ENCODE measurements around the gene KIF26B. TPM values are rescaled to one million over a fixed set of nuclear protein-coding genes. Genes with fewer than 3 reads are reported as not detected.
A peak's percentile ranks its signal among the peaks of the same experiment; 100 is the strongest.

The KIF26B gene
- total and polyA plus RNA-seq, 3 experiments from 2014 or later, result 0.11 to 0.16 TPM; not detected in 1

DNA sequence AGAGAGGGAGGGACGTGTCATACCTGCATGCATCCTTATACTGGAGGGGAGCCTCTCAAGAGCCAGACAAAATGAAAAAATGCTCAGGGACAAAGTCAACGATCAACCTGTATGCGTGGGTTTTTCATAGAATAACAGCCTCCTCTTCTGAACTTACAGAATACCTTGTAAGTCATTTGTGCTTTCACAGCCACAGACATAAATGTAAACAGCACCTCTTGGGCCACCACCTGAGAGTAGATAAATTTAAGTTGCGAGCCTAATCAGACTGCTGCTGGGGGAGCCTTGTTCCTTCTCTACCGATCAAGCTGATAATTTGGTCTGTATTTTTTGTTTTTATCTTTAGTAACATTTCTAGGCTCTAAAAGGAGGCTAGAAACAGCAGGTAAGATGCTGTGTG, 223.1 kb downstream of the KIF26B start:
- Histone ChIP-seq H3K4me1 (ENCODE audit: insufficient read depth, low read length) (peaks cover 5% of the 10 kb centered on the region), H3K9me3 (ENCODE audit: low read length) (no peaks in the 10 kb centered on the region), H3K27ac (ENCODE audit: low read depth, low read length) (no peak overlapping the region), H3K27me3 (ENCODE audit: insufficient read depth, low read length, poor library complexity, severe bottlenecking) (no peaks in the 10 kb centered on the region), H3K4me3 (ENCODE audit: low read length) (no peak overlapping the region), H3K36me3 (ENCODE audit: insufficient read depth, low read length) (no peaks in the 10 kb centered on the region)
- ChIA-PET POLR2A (no interaction called here), CTCF (no interaction called here)
- peaks cover 10 to 17% (median 16%) of the 10 kb centered on the region in 3 donors for H3K4me1 Mint-ChIP-seq
- peak overlapping the region in 4 of 8 donors; percentile 37 to 72 (median 62) for H3K27ac Mint-ChIP-seq
- H3K36me3 Mint-ChIP-seq, result no peaks in the 10 kb centered on the region
- peak overlapping the region in 1 of 7 donors; percentile 23 for H3K4me3 Mint-ChIP-seq
- peaks cover 2 to 5% of the 10 kb centered on the region in 2 donors for H3K27me3 Mint-ChIP-seq
- no peaks in the 10 kb centered on the region for H3K9me3 Mint-ChIP-seq
- no peak for DNase-seq

DNA sequence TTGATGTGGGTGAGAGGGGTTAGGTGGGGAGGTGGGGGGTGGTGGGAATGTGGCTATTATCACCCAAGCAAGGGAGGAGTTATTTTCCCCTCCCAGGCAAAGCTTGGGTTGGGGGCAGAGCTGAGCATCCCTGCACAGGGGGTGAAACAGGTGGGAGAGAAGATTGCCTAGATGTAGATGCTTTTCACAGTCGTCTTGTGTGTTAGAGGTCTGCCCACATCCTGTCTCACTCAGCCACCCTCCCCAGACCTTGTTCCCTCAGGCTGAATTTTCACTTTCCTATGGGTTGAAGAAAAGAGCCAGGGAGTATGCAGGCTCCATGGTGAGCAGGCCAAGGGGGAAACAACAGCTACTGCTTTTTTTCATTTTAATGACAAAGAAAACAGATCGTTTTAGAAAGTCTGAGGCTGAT, 223.5 kb downstream of the KIF26B start:
- H3K36me3 Mint-ChIP-seq, result no peaks in the 10 kb centered on the region
- no peak overlapping the region for H3K4me3 ChIP-seq (ENCODE audit: low read length)
- POLR2A ChIA-PET, result no interaction called here
- DNase-seq, result peak in 1 of 5 donors; percentile 27
- CTCF ChIA-PET, result no interaction called here
- peaks cover 2 to 5% of the 10 kb centered on the region in 2 donors for H3K27me3 Mint-ChIP-seq
- H3K4me1 Mint-ChIP-seq, result peaks cover 10 to 17% (median 16%) of the 10 kb centered on the region in 3 donors
- H3K27ac ChIP-seq (ENCODE audit: low read depth, low read length), result no peak overlapping the region
- H3K9me3 Mint-ChIP-seq, result no peaks in the 10 kb centered on the region
- H3K9me3 ChIP-seq (ENCODE audit: low read length), result no peaks in the 10 kb centered on the region
- H3K4me3 Mint-ChIP-seq, result peak overlapping the region in 1 of 7 donors; percentile 23
- peak overlapping the region in 2 of 8 donors; percentile 12 to 63 for H3K27ac Mint-ChIP-seq
- no peaks in the 10 kb centered on the region for H3K27me3 ChIP-seq (ENCODE audit: insufficient read depth, low read length, poor library complexity, severe bottlenecking)
- H3K36me3 ChIP-seq (ENCODE audit: insufficient read depth, low read length), result no peaks in the 10 kb centered on the region
- peaks cover 5% of the 10 kb centered on the region for H3K4me1 ChIP-seq (ENCODE audit: insufficient read depth, low read length)

DNA sequence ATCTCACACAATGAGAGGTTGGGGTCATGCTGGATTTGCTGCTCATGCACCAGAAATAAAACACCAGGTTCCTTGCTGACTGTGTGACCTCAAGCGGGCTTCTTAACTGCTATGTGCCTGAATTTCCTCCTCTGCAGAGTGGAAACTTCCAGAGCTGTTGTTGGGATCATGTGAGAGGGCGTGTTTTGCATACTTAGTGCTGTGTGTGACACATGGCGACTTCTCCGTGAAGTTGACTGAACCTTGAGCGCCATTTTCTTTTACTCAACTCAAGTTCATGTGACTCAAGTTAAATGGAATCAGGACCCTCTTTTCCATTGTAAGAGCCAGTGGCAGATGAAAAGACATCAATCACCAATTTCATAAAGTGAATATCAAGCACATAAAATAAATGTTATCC, 224.0 kb downstream of the KIF26B start:
- Histone ChIP-seq H3K36me3 (ENCODE audit: insufficient read depth, low read length) (no peaks in the 10 kb centered on the region), H3K27ac (ENCODE audit: low read depth, low read length) (no peak overlapping the region), H3K4me1 (ENCODE audit: insufficient read depth, low read length) (peaks cover 5% of the 10 kb centered on the region), H3K4me3 (ENCODE audit: low read length) (no peak overlapping the region), H3K27me3 (ENCODE audit: insufficient read depth, low read length, poor library complexity, severe bottlenecking) (no peaks in the 10 kb centered on the region), H3K9me3 (ENCODE audit: low read length) (no peaks in the 10 kb centered on the region)
- H3K36me3 Mint-ChIP-seq, result no peaks in the 10 kb centered on the region
- no peaks in the 10 kb centered on the region for H3K9me3 Mint-ChIP-seq
- H3K4me1 Mint-ChIP-seq, result peaks cover 10 to 17% (median 16%) of the 10 kb centered on the region in 3 donors
- H3K4me3 Mint-ChIP-seq, result peak overlapping the region in 1 of 7 donors; percentile 24
- CTCF ChIA-PET, result no interaction called here
- no peak for DNase-seq
- H3K27me3 Mint-ChIP-seq, result peaks cover 2 to 5% of the 10 kb centered on the region in 2 donors
- no peak overlapping the region for H3K27ac Mint-ChIP-seq
- POLR2A ChIA-PET, result no interaction called here

DNA sequence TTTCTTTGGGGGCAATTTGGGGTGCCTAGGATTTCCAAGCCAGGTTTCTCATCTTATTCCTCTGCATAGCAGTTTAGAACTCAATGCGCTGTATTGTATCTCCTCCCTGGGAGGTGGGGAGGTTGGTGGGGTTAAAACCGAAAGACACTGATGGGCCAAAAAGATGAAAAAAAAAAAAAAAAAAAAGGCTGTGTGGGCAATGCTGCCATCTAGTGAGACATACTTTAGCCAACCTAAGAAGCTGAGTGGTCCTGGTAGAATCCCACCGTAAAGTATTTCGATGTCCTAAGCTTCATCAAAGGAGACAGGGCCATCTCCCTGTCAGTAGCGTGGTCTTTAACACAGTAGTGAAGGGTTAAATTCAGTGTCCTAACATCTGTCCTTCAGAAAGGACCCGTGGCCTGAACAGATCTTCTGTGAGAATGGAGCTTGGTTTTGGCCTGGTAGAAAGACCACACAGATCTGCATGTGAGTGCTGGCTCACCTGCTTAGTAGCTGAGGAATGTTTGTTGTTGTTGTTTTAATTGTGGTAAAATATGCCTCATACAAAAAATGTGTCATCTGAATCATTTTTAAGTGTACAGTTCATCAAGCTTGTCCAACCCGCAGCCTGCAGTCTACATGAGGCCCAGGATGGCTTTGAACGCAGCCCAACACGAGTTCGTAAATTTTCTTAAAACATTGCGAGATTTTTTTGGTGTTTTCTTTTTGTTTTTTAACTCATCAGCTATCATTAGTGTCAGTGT, 226.2 kb downstream of the KIF26B start:
- Mint-ChIP-seq H3K4me3 (no peak overlapping the region), H3K36me3 (no peaks in the 10 kb centered on the region), H3K4me1 (peaks cover 10 to 17% (median 16%) of the 10 kb centered on the region in 3 donors), H3K27ac (no peak overlapping the region), H3K9me3 (no peaks in the 10 kb centered on the region), H3K27me3 (peaks cover 0 to 4% of the 10 kb centered on the region in 2 donors)
- POLR2A ChIA-PET, result no interaction called here
- Histone ChIP-seq H3K36me3 (ENCODE audit: insufficient read depth, low read length) (no peaks in the 10 kb centered on the region), H3K4me1 (ENCODE audit: insufficient read depth, low read length) (peaks cover 5% of the 10 kb centered on the region), H3K27ac (ENCODE audit: low read depth, low read length) (no peak overlapping the region), H3K9me3 (ENCODE audit: low read length) (no peaks in the 10 kb centered on the region), H3K27me3 (ENCODE audit: insufficient read depth, low read length, poor library complexity, severe bottlenecking) (no peaks in the 10 kb centered on the region), H3K4me3 (ENCODE audit: low read length) (no peak overlapping the region)
- CTCF ChIA-PET, result interaction anchor here (0.7 kb wide), 1 partner anchor 34 kb away, joined by 4 read pairs; no protein-coding TSS in a partner anchor
- DNase-seq, result no peak

DNA sequence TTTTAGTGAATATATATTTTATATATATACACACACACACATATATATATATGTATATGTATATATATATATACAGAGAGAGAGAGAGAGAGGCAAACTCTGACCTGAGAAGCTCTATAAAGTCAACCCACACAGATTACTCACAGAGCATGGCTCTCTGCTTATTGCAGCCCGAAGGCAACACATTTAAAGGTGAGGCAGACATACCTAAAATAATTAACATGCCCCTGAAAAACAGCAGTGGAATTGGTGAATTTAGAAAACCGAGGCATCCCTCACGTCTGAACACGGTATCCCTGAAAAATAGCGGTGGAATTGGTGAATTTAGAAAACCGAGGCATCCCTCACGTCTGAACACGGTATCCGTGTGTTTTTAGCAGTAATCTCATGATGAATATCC, 228.2 kb downstream of the KIF26B start:
- no peaks in the 10 kb centered on the region for H3K4me1 ChIP-seq (ENCODE audit: insufficient read depth, low read length)
- ChIA-PET POLR2A (no interaction called here), CTCF (no interaction called here)
- DNase-seq, result no peak
- no peak overlapping the region for H3K27ac ChIP-seq (ENCODE audit: low read depth, low read length)
- no peak overlapping the region for H3K4me3 ChIP-seq (ENCODE audit: low read length)
- H3K27me3 ChIP-seq (ENCODE audit: insufficient read depth, low read length, poor library complexity, severe bottlenecking), result no peaks in the 10 kb centered on the region
- H3K27ac Mint-ChIP-seq, result no peak overlapping the region
- no peaks in the 10 kb centered on the region for H3K9me3 ChIP-seq (ENCODE audit: low read length)
- H3K27me3 Mint-ChIP-seq, result peaks cover 0 to 2% of the 10 kb centered on the region in 2 donors
- H3K4me1 Mint-ChIP-seq, result peaks cover 5 to 9% (median 7%) of the 10 kb centered on the region in 3 donors
- H3K36me3 Mint-ChIP-seq, result no peaks in the 10 kb centered on the region
- H3K36me3 ChIP-seq (ENCODE audit: insufficient read depth, low read length), result no peaks in the 10 kb centered on the region
- H3K4me3 Mint-ChIP-seq, result no peak overlapping the region
- no peaks in the 10 kb centered on the region for H3K9me3 Mint-ChIP-seq

DNA sequence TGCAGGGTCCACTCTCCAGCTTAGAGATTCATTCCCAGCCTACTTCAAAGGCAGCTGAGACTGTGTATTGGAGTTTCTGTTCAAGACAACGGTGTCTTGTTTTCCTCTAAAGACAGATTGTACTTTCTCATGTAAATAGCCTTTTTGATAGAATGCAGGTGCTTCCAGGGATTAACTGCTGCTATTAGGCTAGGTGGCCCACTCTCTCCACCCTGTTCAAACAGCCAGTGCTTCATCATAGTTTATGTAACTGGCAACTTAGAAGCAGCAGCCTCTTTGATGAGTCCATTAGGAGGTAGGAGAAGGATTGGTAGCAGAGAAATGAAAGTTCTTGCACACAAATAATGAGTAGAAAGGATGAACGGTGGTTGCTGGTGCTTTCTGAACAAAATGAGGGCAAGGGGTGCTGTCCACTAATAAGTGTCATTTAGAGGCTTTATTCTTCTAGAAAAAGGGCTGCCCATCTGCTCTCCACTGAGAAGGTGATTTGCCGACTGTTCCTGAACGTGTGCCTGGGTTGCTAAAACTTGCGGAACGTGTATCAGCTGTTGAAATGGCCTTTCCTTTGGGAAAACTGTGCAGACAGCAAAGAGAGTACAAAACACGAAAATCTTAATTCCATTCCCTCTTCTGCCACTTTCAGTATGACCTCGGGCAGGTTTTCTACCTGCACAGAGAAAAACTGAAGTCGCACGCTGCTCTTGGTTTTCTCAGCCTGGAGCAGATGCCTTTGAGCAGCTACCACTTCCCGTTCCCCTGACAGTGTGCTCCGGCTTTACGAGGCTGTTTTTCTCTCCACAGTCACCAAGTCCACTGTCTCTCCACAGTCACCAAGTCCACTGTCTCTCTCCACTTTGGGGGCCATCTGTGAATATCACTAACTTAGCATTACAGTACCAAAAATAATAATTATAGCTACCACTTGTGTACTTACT, 228.9 kb downstream of the KIF26B start:
- POLR2A ChIA-PET, result no interaction called here
- Histone ChIP-seq H3K4me3 (ENCODE audit: low read length) (no peak overlapping the region), H3K36me3 (ENCODE audit: insufficient read depth, low read length) (no peaks in the 10 kb centered on the region), H3K9me3 (ENCODE audit: low read length) (no peaks in the 10 kb centered on the region), H3K27me3 (ENCODE audit: insufficient read depth, low read length, poor library complexity, severe bottlenecking) (no peaks in the 10 kb centered on the region), H3K4me1 (ENCODE audit: insufficient read depth, low read length) (no peaks in the 10 kb centered on the region), H3K27ac (ENCODE audit: low read depth, low read length) (no peak overlapping the region)
- no peaks in the 10 kb centered on the region for H3K36me3 Mint-ChIP-seq
- peaks cover 0 to 2% (median under 1%) of the 10 kb centered on the region in 3 donors for H3K4me1 Mint-ChIP-seq
- H3K27me3 Mint-ChIP-seq, result peaks cover 0 to 2% of the 10 kb centered on the region in 2 donors
- no peaks in the 10 kb centered on the region for H3K9me3 Mint-ChIP-seq
- H3K4me3 Mint-ChIP-seq, result no peak overlapping the region
- DNase-seq, result no peak
- peak overlapping the region in 1 of 8 donors; percentile 59 for H3K27ac Mint-ChIP-seq
- CTCF ChIA-PET, result interaction anchor here (1.7 kb wide), 1 partner anchor 19 kb away, joined by 4 read pairs; no protein-coding TSS in a partner anchor

DNA sequence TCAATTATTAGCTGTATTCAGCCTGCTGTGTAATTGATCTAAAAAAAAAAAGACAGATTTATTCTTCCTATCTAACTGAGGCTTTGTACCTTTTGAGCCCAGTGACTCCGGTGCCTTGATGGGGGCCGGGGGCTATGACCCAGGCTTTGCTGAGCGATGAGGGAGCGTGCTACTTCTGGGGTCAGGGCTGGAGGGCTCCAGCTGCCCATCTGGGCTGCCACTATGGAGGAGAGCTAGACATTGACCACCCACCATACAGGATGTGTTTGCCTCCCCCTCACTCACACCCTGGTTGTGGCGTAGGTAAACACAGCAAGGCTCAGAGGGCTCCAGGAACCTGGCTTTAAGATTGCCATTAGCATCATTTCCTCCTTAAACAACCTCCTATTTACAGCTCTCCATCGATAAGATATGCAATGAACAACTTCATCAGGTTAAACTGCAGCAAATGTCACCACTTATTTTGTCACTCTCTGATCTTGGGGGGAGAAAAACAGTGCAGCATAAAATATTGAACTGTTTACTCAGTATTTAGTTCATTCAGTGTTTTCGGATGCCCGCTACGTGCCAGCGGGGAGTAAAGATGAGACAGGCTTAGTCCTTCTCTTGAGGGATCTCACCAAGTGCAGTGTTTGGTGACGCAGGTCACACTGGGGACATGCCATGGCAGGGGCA, 231.6 kb downstream of the KIF26B start:
- Mint-ChIP-seq H3K27ac (no peak overlapping the region), H3K27me3 (peaks cover 0 to 2% of the 10 kb centered on the region in 2 donors), H3K4me1 (no peaks in the 10 kb centered on the region), H3K36me3 (no peaks in the 10 kb centered on the region), H3K4me3 (no peak overlapping the region), H3K9me3 (no peaks in the 10 kb centered on the region)
- Histone ChIP-seq H3K9me3 (ENCODE audit: low read length) (no peaks in the 10 kb centered on the region), H3K27me3 (ENCODE audit: insufficient read depth, low read length, poor library complexity, severe bottlenecking) (no peaks in the 10 kb centered on the region), H3K27ac (ENCODE audit: low read depth, low read length) (no peak overlapping the region), H3K36me3 (ENCODE audit: insufficient read depth, low read length) (no peaks in the 10 kb centered on the region), H3K4me1 (ENCODE audit: insufficient read depth, low read length) (no peaks in the 10 kb centered on the region), H3K4me3 (ENCODE audit: low read length) (no peak overlapping the region)
- CTCF ChIA-PET, result no interaction called here
- DNase-seq, result no peak
- POLR2A ChIA-PET, result no interaction called here
